Muscle of leg (tissue), 11 donors: Measurements from ENCODE around the gene CLN6. TPM values are rescaled to one million over a fixed set of nuclear protein-coding genes. Genes with fewer than 3 reads are reported as not detected.
A peak's percentile ranks its signal among the peaks of the same experiment; 100 is the strongest.
"Not testable (repeated sequence)": the region's sequence is repeated elsewhere in the genome, so short reads cannot be mapped to it uniquely, and the experiment has no call there.

Experiments used
- DNase-seq: peaks from one replicate; pipeline ENCODE4 v3.0.0; 2013
- H3K27ac ChIP-seq: one replicate; pipeline ENCODE4 v1.5.1; 2013; ENCODE audit warnings: mild to moderate bottlenecking, low read length, control low read depth
- H3K27me3 ChIP-seq: one replicate; pipeline ENCODE4 v1.6.1; 2013; ENCODE audit warnings: low read length; ENCODE audit not compliant: control insufficient read depth, insufficient read depth
- H3K36me3 ChIP-seq: one replicate; pipeline ENCODE4 v1.6.1; 2013; ENCODE audit warnings: low read length; ENCODE audit not compliant: control insufficient read depth, insufficient read depth
- H3K4me1 ChIP-seq: one replicate; pipeline ENCODE4 v1.6.1; 2013; ENCODE audit warnings: low read length; ENCODE audit not compliant: control insufficient read depth, insufficient read depth
- H3K4me3 ChIP-seq: one replicate; pipeline ENCODE4 v1.5.1; 2013; ENCODE audit warnings: low read length, control low read depth
- H3K9me3 ChIP-seq: replicated peaks from 2 replicates; pipeline ENCODE4 v1.6.1; 2013; ENCODE audit warnings: low read depth, low read length; ENCODE audit not compliant: control insufficient read depth
- WGBS: methylation state at CpG from one replicate; pipeline ENCODE4 v1.1.5; 2013; ENCODE audit warnings: missing lambda C conversion rate; ENCODE audit not compliant: insufficient coverage; 5-methylcytosine and 5-hydroxymethylcytosine counted together
- polyA plus RNA-seq, 8 donors: library from polyadenylated mRNA; unstranded; fragments of 120-200 nt; gene quantifications; one replicate each; pipeline versions ENCODE4 v1.2.1 to v1.2.3, GENCODE V29; 2013; ENCODE audit warnings: inconsistent platforms in 1 of 8, low replicate concordance in 1 of 8; ENCODE audit not compliant: insufficient read length in 8 of 8, insufficient read depth in 1 of 8
- total RNA-seq: library from RNA; stranded (reverse); fragments of 120-200 nt; gene quantifications from one replicate; pipeline ENCODE4 v1.2.4, GENCODE V29; 2013

The CLN6 gene
- total and polyA plus RNA-seq, 9 donors = 8.2 to 22.0 (median 16.5) TPM

DNA sequence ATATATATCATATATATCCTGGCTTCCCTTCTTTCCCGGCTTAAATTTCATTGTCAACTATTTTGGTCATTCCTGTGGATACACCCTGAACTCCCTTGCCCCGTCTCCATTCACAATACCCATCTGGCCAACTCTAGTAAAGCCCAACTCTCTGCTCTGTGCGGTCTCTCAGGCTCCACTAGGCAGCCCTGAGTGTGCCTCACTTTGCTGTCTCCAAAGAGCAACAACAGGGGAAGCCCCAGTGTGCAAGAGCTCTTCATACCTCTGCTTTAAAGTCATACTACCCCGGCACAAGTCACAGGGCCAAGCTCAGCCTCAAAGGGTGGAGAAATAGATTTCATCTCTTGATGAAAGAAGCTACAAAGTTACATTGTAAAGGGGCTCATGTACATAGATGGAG is 29.2 kb upstream of the CLN6 start:
- Histone ChIP-seq H3K9me3 (no peaks in the 10 kb centered on the region), H3K4me1 (peaks cover 6% of the 10 kb centered on the region), H3K27me3 (peaks cover 2% of the 10 kb centered on the region), H3K4me3 (no peak overlapping the region), H3K27ac (no peak overlapping the region), H3K36me3 (no peaks in the 10 kb centered on the region)
- DNase-seq = no peak
- 87% methylated on average over 3 of the region's 4 CpGs for WGBS

DNA sequence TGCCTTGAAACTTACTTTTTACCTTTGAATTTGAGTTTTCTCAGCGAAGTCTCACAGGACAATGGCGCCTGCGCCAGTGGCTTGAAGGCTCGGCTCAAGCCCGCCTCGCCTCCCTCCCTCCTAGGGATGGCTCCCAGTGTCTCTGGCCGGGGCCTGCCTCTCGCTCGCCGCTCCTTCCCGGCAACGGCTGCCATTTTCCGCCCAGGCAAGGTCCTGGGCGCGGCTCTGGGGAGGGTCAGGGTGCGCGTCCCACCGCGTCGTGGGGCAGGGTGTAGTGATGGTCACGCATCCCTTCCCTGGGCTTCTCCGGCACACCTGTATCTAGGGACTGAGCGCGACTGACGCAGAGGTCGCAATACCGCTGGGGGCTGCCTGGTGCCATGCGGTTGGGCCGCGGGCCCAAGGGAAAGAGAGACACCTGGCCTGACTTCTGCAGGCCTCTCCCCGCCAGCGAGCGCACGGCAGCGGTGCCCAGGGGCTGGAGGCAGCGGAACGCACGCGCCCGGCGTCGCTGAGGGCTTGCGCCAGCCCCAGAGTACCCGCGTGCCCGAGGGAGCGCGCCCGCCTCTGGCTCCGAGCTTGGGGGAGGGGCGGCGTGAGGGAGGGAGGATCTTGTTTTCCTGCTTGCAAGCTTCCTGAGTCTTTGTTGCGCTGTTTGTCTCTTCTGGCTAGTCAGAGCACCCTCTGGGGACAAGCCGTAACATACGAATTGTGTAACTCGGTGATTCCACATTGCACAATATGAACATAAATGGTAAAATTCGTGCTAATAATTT is 27.3 kb upstream of the CLN6 start:
- DNase-seq = peak; percentile 91
- H3K4me3 ChIP-seq = peak overlapping the region; percentile 57
- H3K9me3 ChIP-seq = no peaks in the 10 kb centered on the region
- H3K36me3 ChIP-seq = no peaks in the 10 kb centered on the region
- under 1% methylated on average over 46 of the region's 57 CpGs for WGBS
- H3K27me3 ChIP-seq = peaks cover 2% of the 10 kb centered on the region
- H3K27ac ChIP-seq = peak overlapping the region; percentile 69
- peaks cover 6% of the 10 kb centered on the region for H3K4me1 ChIP-seq

DNA sequence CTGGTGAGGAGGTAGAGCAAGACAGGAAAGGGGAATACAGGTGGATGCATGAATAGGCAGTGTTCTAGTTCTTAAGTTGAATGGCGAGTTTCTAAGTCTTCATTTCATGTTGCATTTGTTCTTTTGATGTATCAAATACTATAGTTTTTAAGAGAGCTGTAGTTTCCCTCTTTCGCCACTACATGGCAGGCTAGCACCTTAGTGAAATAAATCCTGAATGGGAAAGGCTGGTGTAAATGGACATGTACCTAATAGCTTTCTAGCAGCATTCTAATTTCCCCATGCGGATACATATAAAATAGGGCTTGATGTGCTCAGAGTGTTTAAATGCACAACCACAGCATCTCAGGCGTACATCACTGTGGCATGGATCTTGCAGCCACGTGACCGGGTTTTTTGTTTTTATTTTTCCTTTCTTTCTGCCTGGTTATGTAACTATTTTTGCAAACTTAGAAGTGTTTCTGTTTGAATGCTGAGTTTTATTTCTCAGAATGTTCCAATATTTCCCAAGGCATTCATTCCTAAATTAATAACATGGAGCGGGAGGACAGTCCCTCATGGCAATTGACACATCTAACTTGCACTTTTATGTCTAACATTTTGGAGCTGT is 23.5 kb upstream of the CLN6 start:
- Histone ChIP-seq H3K4me3 (no peak overlapping the region), H3K9me3 (no peaks in the 10 kb centered on the region), H3K27ac (no peak overlapping the region), H3K4me1 (peaks cover 6% of the 10 kb centered on the region), H3K27me3 (peaks cover 2% of the 10 kb centered on the region), H3K36me3 (no peaks in the 10 kb centered on the region)
- DNase-seq = peak; percentile 85
- WGBS = no CpG with 5 or more reads among the region's 7 CpGs

DNA sequence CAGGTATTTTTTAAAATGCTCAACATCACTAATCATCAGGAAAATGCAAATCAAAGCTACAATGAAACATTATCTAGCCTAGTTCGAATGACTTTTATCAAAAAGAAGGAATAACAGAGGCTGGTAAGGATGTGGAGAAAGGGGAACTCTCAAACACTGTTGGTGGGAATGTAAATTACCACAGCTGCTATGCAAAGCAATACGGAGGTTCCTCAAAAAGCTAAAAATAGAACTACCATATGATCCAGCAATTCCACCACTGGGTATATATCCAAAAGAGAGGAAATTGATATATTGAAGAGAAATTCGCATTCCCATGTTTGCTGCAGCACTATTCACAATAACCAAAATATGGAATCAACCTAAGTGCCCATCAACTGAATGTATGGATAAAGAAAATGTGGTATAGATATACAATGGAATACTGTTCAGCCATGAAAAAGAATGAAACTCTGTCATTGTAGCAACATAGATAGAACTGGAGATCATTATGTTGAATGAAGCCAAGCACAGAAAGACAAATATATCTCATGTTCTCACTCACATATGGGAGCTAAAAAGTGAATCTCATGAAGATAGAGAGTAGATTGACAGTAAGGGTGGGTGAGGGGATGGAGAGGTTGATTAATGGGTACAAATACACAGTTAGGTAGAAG is 19.7 kb upstream of the CLN6 start:
- H3K36me3 ChIP-seq = no peaks in the 10 kb centered on the region
- H3K9me3 ChIP-seq = peaks cover 2% of the 10 kb centered on the region
- WGBS = no CpG with 5 or more reads among the region's 3 CpGs
- H3K27ac ChIP-seq = no peak overlapping the region
- H3K4me1 ChIP-seq = no peaks in the 10 kb centered on the region
- H3K27me3 ChIP-seq = no peaks in the 10 kb centered on the region
- no peak overlapping the region for H3K4me3 ChIP-seq
- peak; percentile 30 for DNase-seq

DNA sequence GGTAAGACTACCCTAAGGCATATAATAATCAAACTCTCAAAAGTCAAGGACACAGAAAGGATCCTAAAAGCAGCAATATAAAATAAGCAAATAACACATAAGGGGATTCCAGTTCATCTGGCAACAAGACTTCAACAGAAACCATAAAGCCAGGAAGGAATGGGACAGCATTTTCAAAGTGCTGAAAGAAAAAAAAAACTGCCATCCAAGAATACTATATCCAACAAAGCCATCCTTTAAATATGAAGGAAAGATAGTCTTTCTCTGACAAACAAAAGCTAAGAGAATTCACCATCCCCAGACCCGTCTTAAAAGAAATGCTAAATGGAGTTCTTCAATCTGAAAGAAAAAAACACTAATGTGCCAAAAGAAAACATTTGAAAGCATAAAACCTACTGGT is 14.7 kb upstream of the CLN6 start:
- no peak overlapping the region for H3K4me3 ChIP-seq
- H3K9me3 ChIP-seq = peaks cover 6% of the 10 kb centered on the region
- H3K27ac ChIP-seq = no peak overlapping the region
- no CpG with 5 or more reads among the region's 1 CpG for WGBS
- no peaks in the 10 kb centered on the region for H3K4me1 ChIP-seq
- DNase-seq = no peak
- H3K36me3 ChIP-seq = no peaks in the 10 kb centered on the region
- no peaks in the 10 kb centered on the region for H3K27me3 ChIP-seq

DNA sequence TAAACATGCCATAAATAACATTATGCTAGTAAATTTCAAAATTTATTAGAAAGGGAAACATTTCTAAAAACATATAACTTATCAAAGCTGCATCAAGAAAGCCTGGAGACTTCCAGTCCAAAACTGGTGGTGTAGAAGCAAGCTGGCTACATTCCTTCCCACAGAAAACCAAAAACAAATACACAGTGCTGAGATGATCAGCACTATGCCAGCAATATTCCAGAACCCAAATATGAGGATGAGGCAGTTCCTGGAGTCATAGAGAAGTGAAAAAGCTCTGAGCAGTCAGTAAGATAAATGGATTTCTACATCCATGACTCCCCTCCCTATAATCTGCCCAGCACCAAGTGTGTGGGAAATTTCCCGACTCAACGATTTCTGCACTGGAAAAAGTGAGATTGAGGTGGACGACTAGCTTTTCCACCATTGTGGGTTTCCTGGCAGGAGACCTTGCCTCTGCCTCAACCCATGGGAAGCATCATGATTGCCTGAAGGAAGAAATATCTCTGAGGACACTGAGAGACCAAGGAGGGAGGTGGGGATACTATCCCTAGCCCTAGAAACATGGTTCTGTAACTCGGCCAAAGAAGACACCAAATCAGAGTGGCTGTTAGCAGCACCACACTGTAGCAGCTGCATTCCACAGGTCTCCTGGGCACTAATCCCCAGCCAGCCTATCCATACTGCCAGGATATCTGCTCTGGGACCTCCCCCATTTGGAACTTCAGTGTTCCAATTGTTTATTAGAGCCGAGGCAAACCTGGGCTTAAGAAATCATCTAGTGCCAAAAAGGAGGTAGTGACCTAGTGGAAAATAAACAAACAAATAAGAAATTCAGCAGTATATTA is 11.8 kb upstream of the CLN6 start:
- H3K27ac ChIP-seq = no peak overlapping the region
- no peaks in the 10 kb centered on the region for H3K36me3 ChIP-seq
- H3K4me1 ChIP-seq = no peaks in the 10 kb centered on the region
- no peak overlapping the region for H3K4me3 ChIP-seq
- no peaks in the 10 kb centered on the region for H3K27me3 ChIP-seq
- peaks cover 6% of the 10 kb centered on the region for H3K9me3 ChIP-seq
- WGBS = 59% methylated on average over 2 of the region's 5 CpGs
- DNase-seq = no peak

DNA sequence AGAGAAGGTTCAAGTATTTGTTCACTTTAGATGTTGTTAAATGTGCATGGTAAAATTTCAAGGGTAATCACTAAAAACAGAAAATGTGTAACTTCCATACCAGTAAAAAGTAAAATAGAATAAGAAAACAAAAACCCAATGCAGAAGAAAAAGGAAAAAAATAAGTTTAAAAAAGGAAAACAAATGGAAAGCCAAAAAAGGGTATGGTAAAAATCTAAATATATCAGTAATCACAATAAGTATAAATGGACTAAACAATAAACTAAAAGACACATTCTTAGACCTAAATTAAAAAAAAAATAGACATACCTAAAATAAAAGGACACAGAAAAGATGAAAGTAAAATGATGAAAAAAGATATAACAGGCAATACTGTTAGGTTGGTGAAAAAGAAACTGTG is 9.5 kb upstream of the CLN6 start:
- Histone ChIP-seq H3K27me3 (no peaks in the 10 kb centered on the region), H3K4me3 (no peak overlapping the region), H3K27ac (no peak overlapping the region), H3K36me3 (no peaks in the 10 kb centered on the region), H3K9me3 (peaks cover 4% of the 10 kb centered on the region), H3K4me1 (no peaks in the 10 kb centered on the region)
- DNase-seq = no peak

DNA sequence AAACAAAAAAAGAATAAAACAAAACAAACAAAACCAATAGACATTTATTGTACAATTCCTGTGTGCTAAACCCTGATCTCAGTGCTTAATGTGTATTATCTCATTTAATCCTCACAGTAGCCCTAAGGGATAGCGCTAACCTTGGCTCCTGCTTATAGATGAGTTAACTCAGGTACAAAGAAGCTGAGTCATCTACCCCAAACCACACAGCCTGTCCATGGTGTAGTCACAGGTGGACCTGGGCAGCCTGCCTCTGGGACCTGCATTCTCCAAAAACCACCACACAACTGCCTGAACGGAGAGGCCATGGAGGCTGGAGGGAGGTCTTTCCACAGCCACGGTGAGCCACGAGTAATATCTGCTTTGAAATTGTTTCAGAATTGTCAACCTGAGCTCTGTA is 5.5 kb upstream of the CLN6 start:
- DNase-seq = no peak
- no peaks in the 10 kb centered on the region for H3K27me3 ChIP-seq
- no peaks in the 10 kb centered on the region for H3K36me3 ChIP-seq
- no peak overlapping the region for H3K27ac ChIP-seq
- WGBS = no CpG with 5 or more reads among the region's 4 CpGs
- peaks cover 6% of the 10 kb centered on the region for H3K4me1 ChIP-seq
- no peaks in the 10 kb centered on the region for H3K9me3 ChIP-seq
- H3K4me3 ChIP-seq = no peak overlapping the region

DNA sequence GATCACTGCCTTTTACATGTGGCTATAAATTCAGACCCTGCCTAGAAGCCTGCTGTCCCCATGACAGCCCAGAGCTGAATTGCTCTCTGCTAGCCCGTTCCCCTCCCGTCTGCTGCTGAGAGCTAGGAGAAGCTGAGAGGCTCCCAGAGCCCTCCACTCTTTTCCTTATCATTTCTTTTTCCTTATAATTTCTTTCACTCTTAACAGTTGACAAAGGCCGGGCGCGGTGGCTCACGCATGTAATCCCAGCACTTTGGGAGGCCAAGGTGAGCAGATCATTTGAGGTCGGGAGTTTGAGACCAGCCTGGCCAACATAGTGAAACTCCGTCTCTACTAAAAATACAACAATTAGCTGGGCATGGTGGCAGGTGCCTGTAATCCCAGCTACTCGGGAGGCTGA is 5.0 kb upstream of the CLN6 start:
- 80% methylated on average over 1 of the region's 9 CpGs for WGBS
- not testable (repeated sequence) for DNase-seq

DNA sequence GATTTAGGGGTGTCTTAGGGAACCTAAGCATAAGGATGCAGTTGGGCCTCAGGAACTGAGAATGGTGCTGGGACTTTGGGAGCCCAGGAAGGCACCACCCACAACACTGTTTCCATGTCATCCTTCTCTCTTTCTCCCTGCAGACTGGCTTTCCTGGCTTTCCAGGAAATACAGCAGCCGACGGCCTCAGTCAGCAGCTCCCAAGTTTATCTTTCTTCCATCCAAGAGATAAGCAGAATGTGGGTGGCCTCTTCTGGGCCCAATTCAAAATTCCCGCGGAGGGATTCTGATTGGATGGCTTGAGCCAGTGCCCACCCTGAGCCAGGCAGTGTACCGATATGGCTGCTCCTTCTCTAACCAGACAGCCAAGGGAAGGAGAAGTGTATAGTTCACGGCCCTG is 4.5 kb upstream of the CLN6 start:
- no peak overlapping the region for H3K4me3 ChIP-seq
- no peaks in the 10 kb centered on the region for H3K36me3 ChIP-seq
- no peaks in the 10 kb centered on the region for H3K9me3 ChIP-seq
- WGBS = 62% methylated on average over 3 of the region's 6 CpGs
- no peaks in the 10 kb centered on the region for H3K27me3 ChIP-seq
- H3K4me1 ChIP-seq = peaks cover 9% of the 10 kb centered on the region
- H3K27ac ChIP-seq = no peak overlapping the region
- DNase-seq = no peak

More for the DNA sequence above, 5.0 kb upstream of the CLN6 start:
- H3K4me3 ChIP-seq, H3K27me3 ChIP-seq, H3K27ac ChIP-seq, H3K36me3 ChIP-seq, H3K4me1 ChIP-seq, H3K9me3 ChIP-seq: not testable (repeated sequence)
